HG02798 (cell line): ENCODE results near the gene LSM14A.
A peak's percentile ranks its signal among the peaks of the same experiment; 100 is the strongest.
"Not testable (repeated sequence)": the region's sequence is repeated elsewhere in the genome, so short reads cannot be mapped to it uniquely, and the experiment has no call there.

Source experiments
- ATAC-seq: cut with Tn5 transposase; IDR thresholded peaks from one replicate; pipeline ENCODE4 v1.9.1; 2021; ENCODE audit warnings: mild to moderate bottlenecking; ENCODE audit not compliant: unreplicated experiment, poor library complexity

The LSM14A gene

DNA sequence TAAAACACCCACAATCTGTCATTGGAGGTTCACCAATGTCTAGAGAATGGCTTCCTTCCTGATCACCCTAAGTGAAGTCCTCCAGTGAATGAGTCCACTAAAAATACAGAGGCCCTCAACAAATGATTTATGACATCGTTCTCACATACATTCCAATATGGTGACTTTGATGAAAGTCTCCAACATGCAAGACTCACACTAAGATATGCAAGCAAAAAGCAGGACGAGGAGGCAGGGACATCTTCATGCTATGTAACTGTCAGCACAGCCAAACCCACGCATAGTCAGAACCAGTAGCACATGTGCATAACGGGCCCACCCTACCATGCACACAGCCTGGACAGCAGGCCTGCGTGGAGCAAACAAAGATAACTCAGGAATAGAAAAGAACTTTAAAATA is 16.6 kb upstream of the LSM14A start:
- no peak for ATAC-seq

DNA sequence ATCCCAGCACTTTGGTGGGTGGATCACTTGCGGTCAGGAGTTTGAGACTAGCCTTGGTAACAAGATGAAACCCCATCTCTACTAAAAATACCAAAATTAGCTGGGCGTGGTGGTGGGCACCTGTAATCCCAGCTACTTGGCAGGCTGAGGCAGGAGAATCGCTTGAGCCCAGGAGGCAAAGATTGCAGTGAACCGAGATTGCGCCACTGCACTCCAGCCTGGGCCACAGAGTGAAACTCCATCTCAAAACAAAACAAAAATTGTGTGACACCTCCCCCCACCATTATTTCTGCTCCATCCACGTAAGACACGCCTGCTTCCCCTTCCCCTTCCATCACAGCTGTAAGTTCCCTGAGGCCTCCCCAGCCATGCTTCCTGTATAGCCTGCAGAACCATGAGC is 13.3 kb upstream of the LSM14A start:
- not testable (repeated sequence) for ATAC-seq

DNA sequence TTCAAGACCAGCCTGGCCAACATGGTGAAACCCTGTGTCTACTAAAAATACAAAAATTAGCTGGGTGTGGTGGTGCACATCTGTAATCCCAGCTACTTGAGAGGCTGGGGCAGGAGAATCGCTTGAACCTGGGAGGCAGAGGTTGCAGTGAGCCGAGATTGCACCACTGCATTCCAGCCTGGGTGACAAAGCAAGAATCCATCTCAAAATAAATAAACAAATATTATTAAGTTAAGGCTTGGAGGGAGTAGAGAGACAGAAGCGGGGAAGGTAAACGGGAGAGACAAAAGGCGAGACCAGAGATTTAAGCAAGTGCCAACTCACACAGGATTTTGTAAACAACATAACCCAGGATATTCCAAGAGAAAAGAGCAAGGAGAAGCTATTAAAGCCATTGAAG is 12.8 kb upstream of the LSM14A start:
- ATAC-seq: not testable (repeated sequence)

DNA sequence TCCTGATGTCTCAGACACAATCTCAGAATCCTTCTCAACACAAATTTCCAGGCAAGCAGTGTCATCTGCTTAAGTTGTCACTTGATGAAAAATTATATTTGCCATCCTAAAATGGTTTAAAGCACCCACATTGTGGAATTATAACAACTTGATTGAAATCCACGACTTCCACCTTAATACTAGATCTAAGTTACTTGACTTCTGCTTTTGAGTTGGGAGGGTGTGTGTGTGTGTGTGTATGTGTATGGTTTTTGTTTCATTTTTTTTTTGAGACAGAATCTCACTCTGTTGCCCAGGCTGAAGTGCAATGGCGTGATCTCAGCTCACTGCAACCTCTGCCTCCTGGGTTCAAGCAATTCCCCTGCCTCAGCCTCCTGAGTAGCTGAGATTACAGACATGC is 10.4 kb upstream of the LSM14A start:
- not testable (repeated sequence) for ATAC-seq

DNA sequence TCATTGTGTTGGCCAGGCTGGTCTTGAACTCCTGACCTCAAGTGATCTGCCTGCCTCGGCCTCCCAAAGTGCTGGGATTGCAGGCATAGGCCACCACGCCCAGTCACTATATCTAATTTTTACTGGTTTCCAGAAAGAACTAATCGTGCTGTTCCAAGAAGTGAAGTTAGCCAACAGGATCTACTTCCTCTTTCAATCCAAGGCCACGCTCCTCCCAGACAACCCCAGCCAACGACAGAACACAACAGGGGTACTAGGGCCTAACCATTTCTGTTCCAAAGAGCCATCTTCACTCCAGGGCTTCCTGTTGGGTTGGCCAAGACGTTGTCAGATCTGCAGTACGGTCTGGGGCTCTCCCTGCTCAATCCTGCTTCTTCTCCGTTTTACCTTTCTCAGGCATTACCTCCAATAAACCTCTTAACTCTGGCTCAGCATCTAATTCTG is 7.0 kb upstream of the LSM14A start:
- ATAC-seq: no peak

DNA sequence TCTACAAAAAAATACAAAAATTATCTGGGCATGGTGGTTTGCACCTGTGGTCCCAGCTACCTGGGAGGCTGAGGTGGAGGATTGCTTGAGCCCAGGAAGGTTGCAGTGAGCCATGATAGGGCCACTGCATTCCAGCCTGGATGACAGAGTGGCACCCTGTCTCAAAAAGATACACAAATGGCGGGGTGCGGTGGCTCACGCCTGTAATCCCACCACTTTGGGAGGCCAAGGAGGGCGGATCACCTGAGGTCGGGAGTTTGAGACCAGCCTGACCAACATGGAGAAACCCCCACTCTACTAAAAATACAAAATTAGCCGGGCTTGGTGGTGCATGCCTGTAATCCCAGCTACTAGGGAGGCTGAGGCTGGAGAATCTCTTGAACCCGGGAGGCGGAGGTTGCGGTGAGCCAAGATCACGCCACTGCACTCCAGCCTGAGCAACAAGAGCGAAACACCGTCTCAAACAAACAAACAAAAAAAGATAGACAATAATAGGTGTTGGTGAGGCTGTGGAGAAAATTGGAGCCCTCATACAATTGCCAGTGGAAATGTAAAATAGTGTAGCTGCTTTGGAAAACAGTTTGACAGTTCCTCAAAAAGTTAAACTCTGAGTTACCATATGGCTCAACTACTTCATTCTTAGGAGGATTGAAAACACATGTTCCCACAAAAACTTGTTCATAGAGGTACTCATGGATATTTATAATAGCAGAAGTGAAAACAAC is 2.7 kb upstream of the LSM14A start:
- not testable (repeated sequence) for ATAC-seq

DNA sequence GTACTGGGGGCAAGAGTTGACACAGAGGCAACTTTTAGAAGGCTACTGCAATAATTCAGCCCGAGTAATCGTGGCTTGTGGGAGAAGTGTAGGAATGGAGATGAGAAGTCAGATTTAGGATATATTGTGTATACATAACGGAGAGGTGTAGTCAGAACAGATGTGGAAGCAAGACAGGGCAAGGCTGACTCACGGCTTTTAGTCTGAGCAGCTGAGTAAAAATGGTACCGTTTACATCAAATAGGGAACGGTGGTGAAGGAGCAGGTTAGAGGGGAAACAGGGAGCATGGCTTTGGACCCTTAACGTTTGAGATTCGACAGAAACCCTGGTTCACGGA is 796 bp upstream of the LSM14A start:
- ATAC-seq: peak; percentile 6

DNA sequence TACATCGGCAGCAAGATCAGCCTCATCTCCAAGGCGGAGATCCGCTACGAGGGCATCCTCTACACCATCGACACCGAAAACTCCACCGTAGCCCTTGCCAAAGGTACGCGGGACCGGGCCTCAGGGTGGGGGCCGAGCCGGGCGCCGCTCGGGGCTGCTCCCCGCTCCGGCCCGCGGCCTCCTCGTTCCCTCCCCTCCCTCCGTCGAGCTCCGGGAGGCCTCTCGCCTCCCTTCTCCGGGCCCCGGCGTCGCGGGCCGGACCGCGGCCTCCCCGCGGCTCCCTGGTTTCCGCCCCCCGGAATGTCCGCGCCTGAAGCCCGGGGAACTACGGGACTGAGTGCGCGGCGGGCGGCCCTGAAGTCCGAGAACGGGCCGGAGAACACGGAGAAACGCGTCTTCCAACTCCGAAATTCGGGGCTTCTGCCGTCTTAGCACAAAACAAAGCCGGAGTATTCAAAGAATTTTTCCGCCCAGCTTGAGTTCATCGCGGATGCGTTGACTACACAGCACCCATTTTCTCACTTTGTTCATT is 423 bp downstream of the LSM14A start:
- peak; percentile 41 for ATAC-seq

DNA sequence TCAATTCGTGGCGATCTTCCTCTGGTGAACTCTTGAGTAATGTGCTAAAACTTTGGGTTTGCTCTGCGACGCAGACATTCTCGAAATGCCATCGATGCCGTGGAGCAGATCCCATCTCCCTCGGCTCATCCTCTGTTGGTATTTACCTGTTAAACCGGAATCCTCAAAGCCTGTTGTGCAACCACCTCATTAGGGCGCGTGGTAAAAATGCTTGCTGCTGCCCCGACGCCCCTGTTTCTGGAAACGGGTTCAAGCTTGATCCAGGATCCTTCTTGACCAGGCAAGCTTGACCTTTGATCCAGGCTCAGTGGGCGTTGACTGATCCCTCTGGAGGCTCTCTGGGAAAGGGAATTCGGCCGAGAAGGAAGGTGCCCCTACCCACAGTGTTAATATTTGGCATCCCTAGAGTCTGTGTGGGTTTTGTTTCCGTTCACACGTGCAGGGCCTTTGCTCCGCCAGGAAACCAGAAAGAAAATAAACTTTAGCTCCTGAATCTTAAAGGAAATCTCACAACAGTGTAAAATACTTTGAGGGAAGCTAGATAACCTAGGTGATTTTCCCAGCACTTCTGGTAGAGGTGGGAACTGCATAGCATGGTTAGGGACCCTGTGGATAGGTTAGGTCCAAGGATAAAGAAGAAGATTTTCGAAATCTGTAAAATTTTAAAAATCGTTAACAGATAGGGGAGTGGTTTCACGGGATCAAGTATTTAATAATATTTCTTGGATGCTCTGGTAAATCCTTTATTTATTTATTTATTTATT is 1.1 kb downstream of the LSM14A start:
- ATAC-seq: no peak

DNA sequence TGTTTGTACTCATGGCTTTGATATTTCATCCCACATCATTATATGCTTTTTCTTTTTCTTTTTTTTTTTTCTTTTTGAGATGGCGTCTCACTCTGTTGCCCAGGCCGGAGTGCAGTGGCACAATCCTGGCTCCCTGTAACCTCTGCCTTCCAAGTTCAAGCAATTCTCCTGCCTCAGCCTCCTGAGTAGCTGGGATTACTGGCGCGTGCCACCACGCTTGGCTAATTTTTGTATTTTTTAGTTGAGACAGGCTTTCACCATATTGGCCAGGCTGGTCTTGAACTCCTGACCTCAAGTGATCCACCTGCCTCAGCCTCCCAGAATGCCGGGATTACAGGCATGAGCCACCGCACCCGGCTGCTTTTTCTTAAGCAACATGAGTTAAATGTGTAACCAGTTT is 2.9 kb downstream of the LSM14A start:
- ATAC-seq: not testable (repeated sequence)

DNA sequence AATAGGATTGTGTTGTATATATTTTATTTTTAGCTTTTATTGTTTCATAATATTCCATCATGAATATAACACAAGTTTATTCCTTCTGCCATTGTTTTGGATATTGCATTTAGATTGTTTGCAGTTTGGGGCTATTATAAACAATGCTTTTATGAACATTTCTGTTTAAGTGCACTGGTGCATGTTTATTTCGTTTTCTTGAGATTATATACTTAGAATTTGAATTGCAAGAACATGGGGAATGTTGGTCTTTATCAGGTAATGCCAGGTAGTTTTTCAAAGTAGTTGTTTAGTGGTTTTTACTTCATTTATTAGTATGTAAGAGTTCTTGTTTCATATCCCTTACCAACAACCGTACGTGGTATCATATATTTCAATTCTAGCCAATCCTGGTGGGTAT is 4.3 kb downstream of the LSM14A start:
- ATAC-seq: no peak

DNA sequence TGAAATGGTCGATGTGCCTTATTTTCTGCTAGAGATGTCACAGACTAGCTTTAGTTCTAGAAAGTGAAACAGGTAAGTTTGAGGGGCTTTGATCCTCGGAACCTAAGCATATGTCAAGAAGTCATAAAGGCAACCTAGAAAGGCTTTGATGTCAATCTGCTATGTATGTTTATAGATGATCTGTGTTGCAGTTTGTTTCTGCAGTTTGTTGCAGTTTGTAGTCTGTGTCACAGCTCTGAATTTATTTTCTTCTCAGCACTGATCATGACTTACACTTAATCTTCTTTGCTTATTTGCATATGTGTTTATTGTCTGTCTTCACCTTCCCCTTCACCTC is 5.9 kb downstream of the LSM14A start:
- ATAC-seq: no peak

DNA sequence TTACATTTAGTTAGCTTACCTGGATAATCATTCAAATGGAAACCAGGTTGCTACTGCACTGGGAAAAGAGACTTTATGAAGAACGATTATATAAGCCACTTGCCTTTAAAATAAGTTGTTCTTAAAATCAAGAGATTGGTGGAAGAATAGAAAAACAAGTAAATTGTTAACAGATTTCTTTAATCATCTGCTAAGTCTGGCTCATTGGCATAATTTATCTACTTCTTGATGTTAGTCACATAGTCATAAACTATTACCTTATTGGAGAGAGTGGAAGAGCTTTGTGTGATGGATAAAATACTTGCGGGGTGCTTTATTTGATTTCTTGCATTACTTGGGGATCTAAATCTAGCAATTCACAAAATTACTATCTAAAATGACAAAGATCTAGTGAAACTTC is 6.8 kb downstream of the LSM14A start:
- ATAC-seq: no peak

DNA sequence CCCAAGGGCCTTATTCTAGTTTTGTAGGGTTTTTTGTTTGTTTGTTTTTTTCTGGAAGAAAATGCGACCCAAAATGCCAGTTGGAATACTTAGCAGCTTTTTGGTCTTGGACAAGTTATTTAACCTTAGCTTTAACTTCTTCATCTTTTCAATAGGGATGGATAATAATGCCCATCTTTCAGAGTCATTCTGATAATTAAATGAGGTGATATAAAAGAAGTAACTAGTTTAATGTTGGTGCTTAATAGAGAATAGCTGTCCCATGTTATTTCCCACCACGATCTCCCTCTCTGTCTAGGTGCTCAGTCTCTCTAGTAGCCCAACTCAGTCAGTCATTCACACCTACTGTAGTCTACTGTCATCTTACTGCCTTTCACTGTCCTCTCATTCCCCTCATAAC is 8.0 kb downstream of the LSM14A start:
- no peak for ATAC-seq

DNA sequence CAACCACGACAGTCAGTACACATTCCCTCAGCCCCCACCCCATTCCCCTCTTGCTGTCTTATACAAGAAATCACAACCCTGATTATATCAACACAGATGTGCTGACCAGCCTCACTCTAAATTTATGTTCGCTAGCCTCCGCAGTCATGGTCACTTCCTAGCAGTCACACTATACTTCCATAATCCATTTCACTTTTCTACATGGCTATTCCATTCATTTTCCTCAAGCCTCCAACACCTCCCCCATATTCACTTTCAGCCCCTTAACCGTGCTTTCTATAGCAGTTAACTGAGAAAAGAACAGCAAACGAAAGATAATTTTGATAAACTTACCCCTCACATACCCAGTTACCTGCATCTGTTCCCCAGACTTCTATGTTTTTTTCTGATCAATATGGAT is 8.4 kb downstream of the LSM14A start:
- ATAC-seq: no peak

DNA sequence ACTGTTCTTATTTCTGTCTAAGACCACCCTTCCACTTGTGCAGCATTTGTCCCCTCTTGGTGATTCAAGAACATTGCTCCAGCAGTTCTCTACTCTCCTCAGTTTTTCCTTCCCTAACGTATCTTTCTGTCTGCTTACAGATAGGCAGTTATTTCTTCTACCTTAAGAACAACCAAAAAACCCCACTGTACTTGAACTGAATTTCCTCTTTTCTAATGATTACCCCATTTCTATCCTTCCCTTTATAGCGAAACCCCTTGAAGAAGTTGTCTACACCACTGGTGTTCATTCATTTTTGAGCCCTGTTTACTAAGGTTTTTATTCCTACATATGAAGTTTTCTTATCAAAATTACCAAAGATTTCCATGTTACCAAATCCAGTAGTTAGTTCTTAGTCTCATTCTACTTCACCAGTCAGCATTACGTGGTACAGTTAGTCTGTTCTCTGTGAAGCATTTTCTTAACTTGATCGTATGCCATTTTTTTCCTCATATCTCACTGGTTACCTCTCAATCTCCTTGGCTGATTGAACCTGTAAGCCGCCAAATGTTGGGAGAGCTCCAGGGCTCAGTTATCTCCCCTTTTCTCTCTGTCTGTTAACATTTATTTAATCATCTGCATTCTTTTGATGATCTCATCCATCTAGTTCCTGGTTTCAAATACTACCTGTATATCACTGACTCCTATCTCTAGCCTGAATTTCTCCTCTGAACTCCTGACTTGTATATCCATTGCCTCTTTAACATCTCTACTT is 9.0 kb downstream of the LSM14A start:
- no peak for ATAC-seq

DNA sequence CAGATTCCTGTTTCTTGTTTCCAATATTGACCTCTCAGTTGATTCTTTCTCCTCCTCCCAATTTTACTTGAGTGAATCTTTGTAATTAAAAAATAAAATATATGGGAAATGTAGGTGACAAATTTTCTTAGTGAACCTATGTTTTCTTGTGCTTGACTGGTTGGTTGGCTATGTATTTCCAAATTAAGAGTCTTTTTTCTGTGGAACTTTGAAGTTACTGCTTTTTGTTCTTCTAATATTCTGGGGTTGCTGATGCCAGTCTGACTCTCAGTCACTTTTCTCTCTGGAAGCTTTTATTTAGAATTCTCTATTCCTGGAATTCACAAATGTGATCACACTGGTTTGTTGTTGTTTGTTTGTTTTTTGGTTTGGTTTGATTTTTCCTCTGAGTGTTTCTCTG is 9.8 kb downstream of the LSM14A start:
- no peak for ATAC-seq

DNA sequence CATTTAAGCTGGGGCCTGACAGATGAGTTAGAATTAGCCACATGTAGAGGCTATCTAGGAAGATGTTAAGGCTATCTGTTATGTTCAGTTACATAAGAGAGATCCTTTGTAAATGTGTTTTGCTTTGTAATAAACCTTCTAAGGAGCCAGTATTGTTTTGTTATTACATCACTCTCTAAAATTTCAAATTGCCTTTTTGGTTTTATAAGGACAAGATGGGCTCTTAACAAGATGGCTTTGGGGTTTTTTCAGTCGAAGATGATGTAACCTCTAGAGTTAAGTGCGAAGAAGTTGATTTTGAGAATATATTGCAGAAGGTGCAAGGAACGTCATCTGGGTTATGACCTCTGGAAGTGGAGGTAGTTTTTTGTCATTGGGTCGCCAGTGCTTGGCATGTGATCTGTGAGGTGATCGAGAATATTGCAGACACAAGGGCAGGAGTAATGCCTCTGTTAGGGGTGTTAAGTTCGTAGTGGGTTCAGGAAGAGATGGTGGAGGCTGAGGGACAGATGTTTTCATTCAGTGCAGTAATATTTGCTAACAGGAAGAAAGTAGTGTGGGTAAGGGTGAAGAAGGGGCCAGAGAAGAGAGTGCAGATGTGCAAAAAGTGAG is 12.7 kb downstream of the LSM14A start:
- ATAC-seq: no peak

DNA sequence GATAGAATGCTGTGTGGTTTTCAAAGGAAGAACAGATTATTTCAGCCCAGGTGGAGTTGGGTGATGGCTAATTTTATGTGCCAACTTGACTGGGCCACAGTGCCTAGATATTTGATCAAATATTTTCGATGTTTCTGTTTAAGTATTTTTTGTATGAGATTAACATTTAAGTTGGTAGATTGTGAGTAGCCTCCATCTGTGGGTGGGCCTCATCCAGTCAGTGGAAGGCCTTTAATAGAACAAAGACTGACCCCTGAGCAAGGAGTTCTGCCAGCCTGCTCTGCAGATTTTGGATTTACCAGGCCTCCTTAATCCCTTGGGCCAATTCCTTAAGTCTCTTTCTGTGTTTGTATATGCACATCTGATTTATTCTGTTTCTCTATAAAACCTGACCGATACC is 13.9 kb downstream of the LSM14A start:
- ATAC-seq: no peak

DNA sequence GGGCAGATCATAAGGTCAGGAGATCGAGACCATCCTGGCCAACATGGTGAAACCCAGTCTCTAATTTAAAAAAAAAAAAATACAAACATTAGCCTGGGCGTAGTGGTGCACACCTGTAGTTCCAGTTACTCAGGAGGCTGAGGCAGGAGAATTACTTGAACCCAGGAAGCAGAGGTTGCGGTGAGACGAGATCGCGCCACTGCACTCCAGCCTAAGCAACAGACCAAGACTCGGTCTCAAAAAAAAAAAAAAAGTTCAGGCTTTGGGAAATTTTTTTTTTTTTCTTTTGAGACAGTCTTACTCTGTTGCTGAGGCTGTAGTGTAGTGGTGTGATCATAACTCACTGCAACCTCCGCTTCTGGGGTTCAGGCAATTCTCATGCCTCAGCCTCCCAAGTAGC is 14.7 kb downstream of the LSM14A start:
- no peak for ATAC-seq

DNA sequence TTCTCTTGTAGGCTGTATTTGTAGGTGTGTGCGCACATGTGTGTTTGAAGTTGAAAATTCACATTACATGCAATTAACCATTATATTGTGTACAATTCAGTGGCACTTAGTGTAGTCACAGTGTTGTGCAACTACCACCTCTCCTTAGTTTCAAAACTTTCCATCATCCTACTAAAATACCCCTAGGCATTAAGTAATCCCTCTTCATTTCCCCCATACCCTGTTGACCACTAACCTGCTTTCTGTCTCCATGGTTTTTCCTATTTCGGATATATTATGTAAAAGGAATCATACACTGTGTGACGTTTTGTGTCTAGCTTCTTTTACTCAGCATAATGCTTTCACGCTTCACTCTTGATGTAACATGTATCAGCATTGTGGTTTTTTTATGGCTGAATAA is 16.1 kb downstream of the LSM14A start:
- no peak for ATAC-seq
